HG03460 (cell line): ENCODE results near the gene OCEL1.
"Not testable (repeated sequence)": the region's sequence is repeated elsewhere in the genome, so short reads cannot be mapped to it uniquely, and the experiment has no call there.

Experiments
- ATAC-seq: cut with Tn5 transposase; IDR thresholded peaks from one replicate; pipeline ENCODE4 v1.9.1; 2021; ENCODE audit not compliant: unreplicated experiment

Gene OCEL1

GRCh38 chr19:17260842-17261325, 34.9 kb downstream of the OCEL1 start:
- ATAC-seq = no peak

GRCh38 chr19:17262557-17262956, 36.5 kb downstream of the OCEL1 start:
- ATAC-seq = no peak

- no peak for ATAC-seq
Observed at GRCh38 chr19:17263712-17264640, 38.0 kb downstream of the OCEL1 start.

- ATAC-seq = no peak
Observed at GRCh38 chr19:17264641-17264979, 38.6 kb downstream of the OCEL1 start, which contains the start of gene USHBP1. TSS of gene USHBP1 (minus strand) at chr19:17264745. CDS start at chr19:17264299, 446 bp downstream.

GRCh38 chr19:17266026-17266425, 40.0 kb downstream of the OCEL1 start:
- no peak for ATAC-seq

- ATAC-seq = peak; percentile 10
Observed at GRCh38 chr19:17266589-17266974, 40.6 kb downstream of the OCEL1 start.

GRCh38 chr19:17266975-17267788, 41.2 kb downstream of the OCEL1 start, which contains the start of gene BABAM1:
TSS of gene BABAM1 (plus strand) at chr19:17267443. CDS start at chr19:17268807, 1,364 bp downstream.
- ATAC-seq = peak; percentile 93

- ATAC-seq = no peak
Observed at GRCh38 chr19:17268754-17269153, 42.7 kb downstream of the OCEL1 start.

GRCh38 chr19:17274892-17275291, 48.9 kb downstream of the OCEL1 start:
- ATAC-seq = not testable (repeated sequence)

GRCh38 chr19:17275441-17276175, 49.6 kb downstream of the OCEL1 start:
- ATAC-seq = no peak
